Measurements from ENCODE around the gene IQCF5. TPM values are rescaled to one million over a fixed set of nuclear protein-coding genes. Genes with fewer than 3 reads are reported as not detected.

IQCF5 gene
- total and polyA plus RNA-seq, 2 donors (not counting 3 experiments of a cell fraction or from before 2014, with no cell fraction given): not detected

DNA sequence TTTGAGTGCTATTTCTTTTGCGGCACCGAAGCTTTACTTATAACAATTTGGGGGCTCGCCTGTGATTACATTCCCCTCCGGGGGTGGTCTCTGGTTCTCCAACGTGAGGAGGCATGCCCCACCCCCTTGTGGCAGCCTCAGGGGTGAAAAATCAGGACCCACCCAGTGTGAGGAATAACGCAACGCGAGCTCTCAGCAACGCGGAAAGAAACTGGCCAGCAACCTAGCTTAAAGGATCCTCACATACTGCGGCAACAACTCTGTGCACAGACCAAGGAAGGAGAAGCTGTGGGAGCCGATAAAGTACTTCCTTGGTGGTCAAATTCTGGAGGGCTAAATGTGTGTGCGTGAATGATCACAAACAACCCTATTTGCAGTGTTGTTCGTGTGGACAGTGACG is 22.0 kb upstream of the IQCF5 start:
- POLR2A ChIA-PET: no interaction called here
- Histone ChIP-seq H3K79me2 (ENCODE audit: control insufficient read depth, insufficient read depth, low read length) (no peaks in the 10 kb centered on the region), H4K20me1 (replicated peaks; ENCODE audit: control insufficient read depth, extremely low read depth, insufficient read depth, low read length) (no peaks in the 10 kb centered on the region), H3K4me3 (replicated peaks in 1 of 3; ENCODE audit: insufficient read depth in 1 of 3, low read depth in 1 of 3, low read length in 3 of 3) (no peak overlapping the region), H3K4me1 (ENCODE audit: control insufficient read depth, extremely low read depth, insufficient read depth, low read length) (no peaks in the 10 kb centered on the region), H3K36me3 (ENCODE audit: control insufficient read depth in 2 of 2, extremely low read depth in 1 of 2, insufficient read depth in 2 of 2, low read length in 2 of 2) (no peaks in the 10 kb centered on the region), H3K9me3 (replicated peaks; ENCODE audit: control insufficient read depth, insufficient read depth, low read length) (no peaks in the 10 kb centered on the region), H3K9me1 (replicated peaks; ENCODE audit: control insufficient read depth, extremely low read depth, insufficient read depth, low read length) (no peaks in the 10 kb centered on the region), H3K27ac (ENCODE audit: insufficient read depth, low read depth, low read length) (no peak overlapping the region), H3K9ac (replicated peaks; ENCODE audit: extremely low read depth, insufficient read depth, low read length) (no peak overlapping the region), H3K4me2 (ENCODE audit: insufficient read depth, low read length) (no peak overlapping the region), H3K27me3 (ENCODE audit: control insufficient read depth in 2 of 2, insufficient read depth in 2 of 2, low read length in 2 of 2) (peaks cover 0 to 9% of the 10 kb centered on the region in 2 experiments), H2AFZ (ENCODE audit: low read depth, low read length) (no peak overlapping the region)
- FAIRE-seq: no peak
- CTCF ChIA-PET: no interaction called here
- TF ChIP-seq FOS (IDR thresholded peaks at IDR 0.05; ENCODE audit: borderline replicate concordance, insufficient read depth, low read length) (no peak), MAX (IDR thresholded peaks at IDR 0.05; ENCODE audit: insufficient read depth, insufficient read length) (no peak), JUN (IDR thresholded peaks at IDR 0.05; ENCODE audit: borderline replicate concordance, insufficient read depth, insufficient read length, low read depth) (no peak), EZH2 (IDR thresholded peaks at IDR 0.05; ENCODE audit: borderline replicate concordance, low read depth, low read length, severe bottlenecking) (no peak), POLR2AphosphoS5 (IDR thresholded peaks at IDR 0.05; ENCODE audit: insufficient read depth, low read depth, low read length) (no peak), POLR2A (IDR thresholded peaks at IDR 0.05; ENCODE audit: low read depth, low read length) (no peak), CTCF (IDR thresholded peaks at IDR 0.05; ENCODE audit: extremely low read depth in 1 of 2, insufficient read depth in 1 of 2, low read depth in 1 of 2, low read length in 2 of 2) (no peak), GATA2 (IDR thresholded peaks at IDR 0.05; ENCODE audit: insufficient read depth, insufficient read length, low read depth, low read length) (no peak), MYC (IDR thresholded peaks at IDR 0.05; ENCODE audit: low read depth, low read length) (no peak)
- intact Hi-C loops (cut with micrococcal nuclease): no loop called here
- no TSS peak for BruUV-seq (replicated peaks)
- dilution Hi-C loops (cut with MboI; ENCODE audit: extremely low pct_ligation_motif_present, low sequenced_read_pairs): no loop called here
- no peak for DNase-seq (ENCODE audit: low read depth, low spot score)

Measured in endothelial cell of umbilical vein (primary cell).